HG03571 (cell line): ENCODE measurements around the gene TIMM22.

Experiments used
- ATAC-seq: cut with Tn5 transposase; IDR thresholded peaks from one replicate; pipeline ENCODE4 v1.9.1; 2021; ENCODE audit not compliant: unreplicated experiment

TIMM22 gene

GRCh38 chr17:1018547-1018946 lies 21.6 kb downstream of the TIMM22 start:
- no peak for ATAC-seq

- no peak for ATAC-seq
Measured at GRCh38 chr17:1019451-1019850, 22.5 kb downstream of the TIMM22 start.

GRCh38 chr17:1021147-1021546 lies 24.2 kb downstream of the TIMM22 start:
- no peak for ATAC-seq

- ATAC-seq = no peak
Measured at GRCh38 chr17:1022278-1023024, 25.5 kb downstream of the TIMM22 start.

GRCh38 chr17:1024076-1024475 lies 27.1 kb downstream of the TIMM22 start:
- ATAC-seq = no peak

GRCh38 chr17:1025733-1026598 lies 29.0 kb downstream of the TIMM22 start:
- ATAC-seq = no peak

GRCh38 chr17:1026599-1026975 lies 29.7 kb downstream of the TIMM22 start:
- no peak for ATAC-seq

- ATAC-seq = no peak
Measured at GRCh38 chr17:1027044-1027443, 30.1 kb downstream of the TIMM22 start.

- ATAC-seq = no peak
Measured at GRCh38 chr17:1029196-1029921, 32.4 kb downstream of the TIMM22 start.

GRCh38 chr17:1029922-1030644 lies 33.2 kb downstream of the TIMM22 start:
- no peak for ATAC-seq

- no peak for ATAC-seq
Measured at GRCh38 chr17:1030684-1031532, 34.0 kb downstream of the TIMM22 start.

- no peak for ATAC-seq
Measured at GRCh38 chr17:1031711-1032110, 34.8 kb downstream of the TIMM22 start.

GRCh38 chr17:1032391-1032790 lies 35.5 kb downstream of the TIMM22 start:
- no peak for ATAC-seq

GRCh38 chr17:1033503-1033902 lies 36.6 kb downstream of the TIMM22 start:
- ATAC-seq = no peak

- no peak for ATAC-seq
Measured at GRCh38 chr17:1034652-1035210, 37.8 kb downstream of the TIMM22 start.

GRCh38 chr17:1035546-1036170 lies 38.7 kb downstream of the TIMM22 start:
- no peak for ATAC-seq

- ATAC-seq = no peak
Measured at GRCh38 chr17:1036171-1036844, 39.4 kb downstream of the TIMM22 start.

GRCh38 chr17:1036845-1037237 lies 39.9 kb downstream of the TIMM22 start:
- no peak for ATAC-seq
